Stimulated activated CD8-positive, alpha-beta memory T cell treated with anti-CD3 and anti-CD28 coated beads, Interleukin-15, amount 100 ng/mL, for 4 hours (primary cell): ENCODE measurements around the gene DCP1B.

ENCODE experiments used
- DNase-seq, 2 donors: peaks; one replicate each; pipeline ENCODE4 v3.0.0-alpha.2; 2020; ENCODE audit warnings: low read depth in 2 of 2

Gene DCP1B

DNA sequence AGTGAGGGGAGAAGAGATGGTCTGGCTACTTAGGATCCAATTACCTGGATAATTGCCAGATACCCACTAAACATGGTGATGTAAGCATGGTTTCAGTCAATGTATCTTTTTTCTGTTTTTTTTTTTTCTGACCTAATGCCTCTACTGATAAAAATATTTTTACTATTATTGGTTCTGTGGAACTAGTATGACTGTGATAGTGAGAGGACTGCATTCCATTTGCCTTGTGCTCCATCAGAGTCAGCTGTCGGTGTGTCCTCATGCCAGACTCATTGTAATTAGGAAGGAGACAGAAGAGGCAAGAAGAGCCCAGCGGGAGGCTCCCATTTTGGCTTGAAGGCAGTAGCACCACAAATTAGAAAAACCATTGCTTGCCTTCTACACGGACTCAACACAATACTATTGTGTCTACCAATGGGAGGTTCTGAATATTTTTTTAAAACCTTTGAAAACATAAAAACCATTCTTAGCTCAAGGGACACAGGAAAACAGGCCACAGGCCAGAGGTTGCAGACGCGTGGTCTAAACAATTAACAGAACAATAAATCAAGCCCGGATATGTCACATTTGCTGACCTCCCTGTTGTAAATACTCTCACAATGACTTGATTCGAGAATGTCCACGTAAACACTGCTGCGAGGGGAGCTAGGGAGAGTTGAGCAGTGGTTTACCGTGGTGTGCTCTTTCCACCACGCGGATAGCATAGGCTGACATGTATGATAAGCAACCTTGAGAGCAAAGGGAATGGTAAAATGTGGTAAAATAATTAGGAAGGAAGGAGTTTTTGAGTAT, 13.5 kb upstream of the DCP1B start:
- no peak for DNase-seq

DNA sequence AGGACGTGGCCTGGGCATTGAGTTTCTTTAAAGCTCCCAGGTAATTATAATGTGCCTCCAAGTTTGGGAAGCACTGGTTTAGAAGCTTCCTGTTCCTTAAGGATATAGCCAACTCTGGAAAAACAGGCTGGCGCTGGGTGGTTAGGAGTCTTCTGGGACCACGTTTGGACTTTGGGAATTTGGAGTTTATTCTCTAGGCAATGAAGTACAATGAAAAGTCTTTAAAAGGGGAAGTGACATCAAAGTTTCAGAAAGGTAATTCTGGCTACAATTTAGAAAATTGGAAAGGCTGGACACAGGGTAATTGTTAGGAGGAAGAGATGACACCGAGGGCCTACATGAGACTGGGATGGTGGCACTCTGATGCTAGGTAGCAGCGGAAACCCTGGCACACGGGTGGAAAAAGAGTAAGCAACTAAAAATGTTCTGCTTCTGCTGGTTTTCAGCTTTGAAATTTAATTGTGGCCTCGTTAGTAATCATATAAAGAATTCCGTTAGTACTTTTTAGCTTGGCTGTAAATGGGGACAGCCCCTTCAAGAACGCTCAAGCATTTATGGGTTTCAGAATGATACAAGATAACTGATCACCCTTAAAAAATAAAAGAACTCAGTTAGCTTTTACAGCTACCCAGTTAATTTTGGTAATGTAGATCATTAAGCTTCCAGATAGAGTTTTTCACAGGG, 12.7 kb upstream of the DCP1B start:
- no peak for DNase-seq

DNA sequence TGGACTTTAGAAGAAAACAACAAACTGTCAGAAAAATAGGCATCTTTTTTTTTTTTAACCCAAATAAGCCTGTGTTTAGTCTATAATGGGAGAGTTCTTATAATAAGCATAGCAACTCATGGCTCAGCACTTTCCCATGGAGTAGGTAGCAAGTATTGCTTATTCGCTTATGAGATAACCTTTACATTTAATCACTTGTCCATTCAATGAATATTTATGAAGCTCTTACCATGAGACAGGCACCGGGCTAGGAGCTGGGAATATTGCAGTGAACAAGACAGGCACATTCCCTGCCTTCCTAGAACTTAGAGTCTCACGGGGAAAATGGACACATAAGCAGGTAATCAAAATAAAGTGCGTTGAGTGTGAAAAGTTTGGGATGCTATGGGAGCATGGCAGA, 10.0 kb upstream of the DCP1B start:
- no peak for DNase-seq

DNA sequence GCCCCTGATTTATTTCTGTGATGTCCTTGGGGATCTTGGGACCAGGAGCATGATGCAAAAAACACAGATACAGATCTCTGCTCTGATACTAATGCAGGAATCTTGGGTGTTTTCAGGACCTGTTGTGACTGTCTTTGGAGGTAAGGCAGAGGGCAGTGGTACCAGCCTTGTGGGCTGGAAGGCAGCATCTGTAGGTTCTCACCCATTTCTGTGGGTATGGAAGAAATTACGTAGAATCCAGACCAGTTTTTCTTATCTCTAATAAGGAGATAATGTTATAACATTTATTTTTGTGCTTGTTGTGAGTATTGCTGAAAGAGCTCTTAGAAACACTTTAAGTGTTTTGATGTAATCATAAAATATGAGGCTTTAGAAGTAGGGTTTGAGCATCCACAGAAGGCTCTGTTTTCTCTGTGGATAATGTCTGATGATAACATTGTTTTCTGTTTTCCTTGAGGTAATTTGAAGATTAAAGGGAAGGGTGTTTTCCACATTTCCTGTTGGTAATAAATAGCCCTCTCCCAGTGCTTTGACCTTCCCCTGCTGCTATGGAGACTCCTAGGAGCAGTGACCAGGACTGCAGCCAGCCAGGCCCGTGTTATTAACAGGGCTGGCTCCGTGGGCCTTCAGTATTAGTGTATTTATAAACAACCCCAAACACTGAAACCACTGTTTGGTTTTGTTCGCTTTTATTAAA, 9.4 kb upstream of the DCP1B start:
- no peak for DNase-seq

DNA sequence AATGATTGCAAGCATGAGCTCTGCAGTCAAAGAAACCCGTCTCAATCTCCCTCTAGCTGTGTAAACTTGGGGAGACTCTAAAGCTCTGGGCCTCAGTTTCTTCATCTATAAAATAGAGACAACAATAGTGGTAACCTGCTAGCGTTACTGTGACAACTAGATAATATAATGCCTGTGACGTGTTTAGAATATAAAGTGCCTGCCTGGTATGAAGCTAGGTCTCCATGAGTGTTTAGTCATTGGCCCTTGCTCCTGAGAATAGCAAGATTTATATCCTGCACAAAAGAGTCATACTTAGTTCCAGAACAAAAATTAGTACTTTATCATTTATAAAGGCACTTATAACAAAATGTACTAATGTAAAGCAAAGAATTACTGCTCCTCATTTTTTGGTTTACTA, 8.8 kb upstream of the DCP1B start:
- DNase-seq = no peak

DNA sequence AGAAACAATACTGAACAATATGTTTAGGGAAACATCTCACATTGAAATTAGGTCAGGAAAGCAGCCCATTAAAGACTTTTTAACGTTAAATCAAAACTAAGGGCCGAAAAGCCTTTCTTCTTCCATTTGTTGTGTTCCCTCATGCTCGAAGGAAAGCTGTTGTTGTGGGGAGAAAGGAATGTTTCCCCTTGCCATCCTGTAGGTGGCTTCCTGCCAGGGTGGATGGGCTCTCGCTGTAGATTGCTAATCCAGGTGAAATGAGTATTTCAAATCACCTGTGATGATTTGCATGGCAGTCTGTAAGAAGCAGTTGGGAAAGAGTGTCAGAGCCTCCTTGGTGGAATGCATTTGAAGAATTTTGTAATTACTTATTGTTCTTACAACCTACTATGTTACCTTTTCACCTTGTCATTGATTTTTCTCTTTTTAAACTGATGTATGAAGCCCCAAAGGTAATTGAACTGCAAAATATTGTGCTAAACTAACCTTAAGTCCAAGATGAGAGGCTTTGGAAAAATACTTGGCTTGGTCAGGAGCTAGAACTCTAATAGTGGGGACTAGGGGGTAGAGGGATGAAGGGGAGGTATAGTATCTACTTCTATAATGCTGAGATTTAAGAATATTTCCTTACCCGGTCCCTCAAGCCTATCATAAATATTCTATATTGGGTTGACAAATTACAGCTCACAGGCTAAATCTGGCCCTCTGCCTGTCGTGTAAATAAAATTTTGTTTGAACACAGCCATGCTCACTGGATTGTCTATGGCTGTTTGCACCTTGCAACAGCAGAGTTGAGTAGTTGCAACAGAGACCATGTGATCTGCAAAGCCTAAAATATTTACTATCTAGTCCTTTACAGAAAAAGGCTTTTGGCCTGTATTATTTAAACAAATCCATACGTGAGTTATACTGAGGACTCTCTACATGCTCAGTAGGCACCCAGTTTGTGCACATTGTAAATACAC, 7.7 kb upstream of the DCP1B start:
- no peak for DNase-seq

DNA sequence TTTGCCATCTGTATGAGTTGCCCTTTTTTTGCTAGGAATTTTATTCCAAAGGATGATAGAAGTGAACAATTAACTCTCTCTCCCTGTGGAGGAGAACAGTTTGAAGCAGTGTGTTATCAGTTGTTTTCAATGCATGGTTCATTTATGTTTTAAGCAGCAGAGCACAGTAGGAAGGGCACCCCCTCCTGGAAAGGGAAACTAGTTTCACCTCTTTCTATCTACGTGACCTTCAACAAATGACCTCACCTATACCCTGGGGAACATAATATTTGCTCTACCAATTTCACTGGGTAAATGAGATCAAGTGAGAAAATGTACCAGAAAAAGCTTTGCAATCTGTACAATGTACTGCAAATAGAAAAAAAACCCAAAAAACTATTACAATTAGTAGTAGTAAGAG, 5.4 kb upstream of the DCP1B start:
- no peak for DNase-seq

DNA sequence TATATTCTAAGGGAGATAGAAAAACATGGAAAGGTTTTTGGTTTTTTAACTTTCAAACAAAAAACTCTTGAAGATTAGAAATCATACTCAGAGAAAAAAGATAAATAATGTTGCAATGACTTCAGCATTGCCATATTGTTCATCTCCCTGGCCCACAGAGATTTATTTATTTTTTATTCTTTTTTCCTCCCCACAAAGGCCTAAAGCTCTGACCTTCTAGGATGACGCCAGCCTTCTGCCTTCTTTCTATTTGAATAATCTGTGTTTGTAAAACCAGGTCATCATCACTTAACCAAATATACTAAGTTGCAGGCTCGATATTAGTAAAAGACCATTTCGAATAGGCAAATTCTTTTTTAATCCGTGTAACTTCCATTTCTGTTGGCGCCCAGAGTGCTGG, 4.4 kb upstream of the DCP1B start:
- DNase-seq = no peak

DNA sequence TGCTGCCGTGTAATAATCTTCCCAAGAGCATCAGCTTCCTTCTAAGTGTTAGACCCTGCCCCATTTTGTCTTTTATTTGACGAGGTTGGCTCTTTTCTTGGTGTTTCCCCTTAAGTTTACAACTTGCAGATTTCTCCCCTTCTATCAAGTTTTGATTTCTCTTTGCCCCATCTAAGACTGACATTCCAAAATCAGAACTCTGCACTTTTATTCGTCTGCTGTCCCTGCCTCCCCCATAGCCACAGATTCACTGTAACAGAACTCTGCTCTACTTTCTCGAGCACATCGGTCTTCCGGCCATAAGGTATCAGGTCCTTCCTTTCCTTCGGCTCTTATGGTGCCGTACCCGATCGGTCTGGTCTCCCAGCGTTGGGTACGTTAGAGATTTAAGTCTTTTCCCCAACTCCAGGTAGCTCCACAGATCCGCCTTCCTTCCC, 563 bp downstream of the DCP1B start:
- no peak for DNase-seq

DNA sequence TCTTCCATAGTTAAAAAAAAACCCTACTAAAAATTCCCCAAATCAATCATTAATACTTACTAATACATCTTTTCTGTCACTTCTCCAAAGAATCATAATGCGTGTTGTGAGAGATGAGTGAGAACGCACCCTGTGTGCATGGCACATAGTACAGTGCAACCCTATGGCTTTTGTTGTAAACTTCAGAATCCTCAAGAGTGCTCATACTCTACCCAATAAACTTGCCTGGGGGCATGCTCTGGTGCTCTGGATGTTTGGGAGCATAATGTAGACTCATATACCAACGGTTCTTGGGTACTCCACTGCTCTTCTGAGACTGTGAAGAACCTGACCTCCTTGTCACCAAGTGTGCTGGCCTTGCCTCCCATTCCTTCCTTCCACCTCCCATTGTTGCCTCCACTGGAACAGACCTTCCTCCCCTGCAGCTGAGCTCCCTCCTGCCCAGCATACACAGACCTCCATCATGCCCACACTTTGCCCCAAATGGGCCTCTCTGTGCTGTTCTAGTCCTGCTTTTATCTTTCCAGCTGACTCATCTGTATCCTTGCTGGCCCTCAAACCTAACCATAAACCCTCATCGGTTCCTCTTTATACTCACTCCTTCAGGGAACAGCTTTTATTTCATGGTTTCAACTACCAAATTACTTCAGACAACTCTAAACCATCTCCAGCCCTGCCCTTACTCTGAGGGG, 8.9 kb downstream of the DCP1B start:
- DNase-seq = no peak

DNA sequence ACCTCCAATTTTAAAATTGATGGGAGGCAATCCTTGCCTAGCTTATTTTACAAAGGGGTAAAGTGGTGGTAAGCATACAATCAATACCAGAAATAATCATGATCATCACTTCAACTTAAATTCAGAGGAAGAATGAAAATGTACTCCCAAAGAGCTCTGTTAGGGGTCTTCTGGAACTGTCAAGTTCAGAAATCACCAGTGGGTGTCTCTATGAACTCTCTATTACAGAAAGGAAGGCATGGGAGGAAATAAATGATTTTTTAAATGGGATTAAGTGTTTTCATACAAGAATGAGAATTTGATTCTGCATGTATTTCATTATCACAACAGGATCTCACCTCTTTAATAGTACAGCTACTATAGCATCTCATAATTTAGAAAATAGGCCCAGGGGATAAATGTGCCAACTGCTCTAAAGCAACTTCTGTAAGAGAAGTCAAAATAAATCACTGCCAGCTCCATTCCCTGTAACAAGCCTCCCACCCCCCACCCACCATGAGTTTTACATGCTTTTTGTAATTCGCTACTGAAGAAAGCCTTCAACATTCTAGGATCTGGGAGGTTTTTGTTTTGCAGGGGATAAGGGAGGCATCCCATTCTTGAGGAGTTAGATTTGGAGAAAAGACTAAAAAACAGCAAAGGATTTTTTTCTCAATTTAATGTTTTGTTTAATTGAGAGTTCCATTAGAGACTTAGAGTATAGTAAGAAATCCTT, 9.7 kb downstream of the DCP1B start:
- no peak for DNase-seq

DNA sequence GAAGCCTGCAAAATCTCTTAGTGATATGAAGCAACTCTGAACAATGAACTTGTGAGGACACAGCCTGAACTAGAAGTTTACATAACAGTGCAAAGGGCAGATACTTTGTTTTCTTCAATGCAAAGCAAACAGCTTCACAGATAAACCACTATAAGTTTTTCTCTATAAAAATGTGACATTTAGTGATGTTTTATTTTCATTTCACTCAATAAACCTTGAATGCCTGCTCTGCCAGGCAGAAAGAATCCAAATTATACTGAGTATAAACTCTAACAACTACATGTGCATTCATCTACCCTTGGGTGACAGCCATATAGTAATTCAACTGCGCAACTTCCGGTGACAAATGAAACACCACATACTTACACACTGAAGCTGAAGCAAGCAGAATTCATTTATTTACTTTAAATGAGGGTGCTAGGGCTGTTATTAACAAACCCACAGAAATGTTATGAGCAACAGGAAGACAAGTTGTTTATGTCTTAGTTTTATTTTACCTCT, 10.3 kb downstream of the DCP1B start:
- DNase-seq = no peak

DNA sequence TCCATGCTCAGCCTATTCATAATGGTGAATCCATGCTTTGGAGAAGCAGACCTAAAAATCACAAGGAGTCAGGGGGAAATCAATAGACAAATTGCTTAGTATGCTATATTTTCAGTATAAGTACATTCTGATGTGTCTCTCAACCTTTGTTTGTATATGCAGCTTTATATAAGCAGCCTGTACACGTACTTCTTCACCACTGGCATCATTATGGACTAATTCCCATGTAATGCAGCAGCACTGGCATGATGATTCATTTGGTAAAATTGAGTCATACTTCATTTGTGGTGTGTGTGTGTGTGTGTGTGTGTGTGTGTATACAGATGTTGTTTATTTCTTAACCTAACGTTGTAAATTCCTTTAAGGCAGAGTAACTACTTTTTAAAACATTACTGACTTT, 10.9 kb downstream of the DCP1B start:
- no peak for DNase-seq

DNA sequence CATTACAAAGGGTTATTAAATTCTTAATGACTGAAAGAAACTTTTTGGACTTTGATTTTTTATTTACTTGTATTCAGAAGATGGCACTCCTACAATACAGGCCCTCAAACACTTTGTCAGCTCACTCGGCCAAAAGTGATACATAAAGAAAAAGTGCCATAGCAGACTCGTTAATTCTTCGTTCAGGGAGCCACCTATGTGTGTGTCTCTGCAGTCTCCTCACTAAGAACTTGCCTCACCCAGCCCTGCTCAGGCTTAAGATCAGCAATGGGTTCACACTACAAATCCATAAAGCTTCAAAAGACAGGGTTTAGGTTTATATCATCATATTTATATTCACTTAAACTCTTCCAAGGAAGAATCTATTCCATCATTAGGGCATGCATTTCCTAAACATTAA, 11.5 kb downstream of the DCP1B start:
- DNase-seq = no peak

DNA sequence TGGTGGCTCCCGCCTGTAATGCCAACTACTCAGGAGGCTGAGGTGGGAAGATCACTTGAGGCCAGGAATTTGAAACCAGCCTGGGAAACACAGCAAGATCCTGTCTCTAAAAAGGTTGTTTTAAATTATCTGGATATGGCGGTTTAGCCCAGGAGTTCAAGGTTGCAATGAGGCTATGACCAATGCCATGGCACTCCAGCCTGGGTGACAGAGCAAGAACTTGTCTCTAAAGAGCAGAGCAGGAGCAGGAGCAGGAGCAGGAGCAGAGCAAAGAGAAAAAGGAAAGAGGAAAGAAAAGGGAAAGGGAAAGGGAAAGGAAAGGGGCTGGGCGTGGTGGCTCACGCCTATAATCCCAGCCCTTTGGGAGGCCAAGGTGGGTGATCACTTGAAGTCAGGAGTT, 15.1 kb downstream of the DCP1B start:
- DNase-seq = no peak

DNA sequence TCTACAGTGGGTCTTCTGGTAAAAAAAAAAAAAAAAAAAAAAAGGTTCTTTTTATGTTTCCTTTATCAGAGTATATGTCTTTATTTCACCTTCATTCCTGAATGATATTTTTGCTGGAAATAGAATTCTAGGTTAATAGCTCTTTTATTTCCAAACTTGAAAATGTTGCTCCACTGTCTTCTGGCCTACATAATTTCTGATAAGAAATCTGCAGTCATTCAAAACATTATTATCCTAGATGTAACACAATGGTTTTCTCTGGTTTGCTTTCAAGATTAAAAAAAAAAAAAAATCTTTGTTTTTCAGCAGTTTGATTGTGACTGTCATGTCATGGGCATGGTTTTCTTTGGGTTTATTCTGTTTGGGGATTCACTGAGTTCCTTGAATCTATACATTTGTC, 19.5 kb downstream of the DCP1B start:
- no peak for DNase-seq

DNA sequence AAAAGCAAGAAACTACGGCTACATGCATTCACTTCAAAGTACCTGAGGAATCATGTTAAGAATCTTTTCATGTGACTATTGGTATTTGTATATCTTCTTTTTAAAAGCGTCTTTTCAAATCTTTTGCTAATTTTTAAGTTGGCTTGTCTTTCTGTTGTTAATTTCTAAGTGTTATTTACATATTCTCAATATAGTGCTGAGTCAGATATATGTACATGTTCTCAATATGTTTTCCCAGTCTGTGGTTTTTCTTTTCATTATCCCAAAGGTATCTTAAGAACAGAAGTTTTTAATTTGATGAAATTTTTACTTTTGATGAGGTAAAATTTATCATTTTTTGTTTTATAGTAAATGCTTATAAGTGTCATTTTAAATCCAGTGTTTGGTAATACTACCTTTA, 24.0 kb downstream of the DCP1B start:
- no peak for DNase-seq

DNA sequence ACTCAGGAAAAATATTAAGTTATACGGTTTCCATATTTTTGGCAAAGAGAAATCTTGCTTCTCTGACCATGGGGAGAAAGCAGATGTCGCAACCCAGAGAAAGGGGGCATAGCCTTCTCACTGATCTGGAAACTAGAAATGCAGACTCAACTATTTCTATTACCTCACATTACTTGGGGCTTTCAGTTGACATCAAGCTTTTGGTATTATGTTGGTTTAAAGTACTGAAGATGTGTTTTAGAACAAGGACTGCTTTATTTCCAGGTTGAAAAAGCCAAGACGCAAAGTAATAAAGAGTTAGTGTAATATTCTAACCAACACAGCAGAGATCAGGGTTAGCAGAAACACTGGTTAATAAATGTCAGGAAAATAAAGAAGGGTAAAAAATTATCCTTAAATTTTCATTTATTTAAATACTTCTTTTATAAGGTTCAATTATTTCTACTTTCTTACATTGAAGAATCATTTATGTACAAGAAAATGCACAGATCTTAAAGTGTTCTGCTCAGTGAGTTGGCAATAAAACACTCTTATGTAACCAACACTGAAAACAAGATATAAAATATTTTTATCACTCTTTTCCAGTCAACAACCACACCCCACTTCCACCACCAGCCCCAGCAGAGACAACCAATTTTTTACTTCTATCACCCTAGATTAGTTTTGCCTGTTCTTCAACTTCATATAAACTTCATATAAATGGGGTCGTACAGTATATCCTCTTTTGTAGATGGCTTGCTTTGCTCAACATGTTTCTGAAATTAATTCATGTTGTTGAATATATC, 26.0 kb downstream of the DCP1B start:
- DNase-seq = no peak

DNA sequence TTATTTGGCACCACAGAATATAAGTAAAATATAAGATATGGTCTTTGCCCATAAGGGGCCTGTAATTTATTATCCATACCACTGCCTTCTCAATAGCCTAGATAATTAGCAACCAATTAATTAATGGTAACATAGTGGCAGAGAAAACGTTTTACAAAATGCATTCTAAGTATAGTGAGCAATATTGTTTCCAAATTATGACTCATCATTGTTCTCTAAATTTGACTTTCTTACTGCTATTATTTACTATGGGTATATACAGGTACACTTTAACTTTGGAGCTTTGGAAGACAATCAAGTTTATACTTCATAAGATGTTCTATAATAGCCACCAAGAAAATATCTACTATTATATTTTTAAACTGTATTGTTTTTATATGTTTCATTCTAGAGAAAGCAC, 26.7 kb downstream of the DCP1B start:
- DNase-seq = no peak

DNA sequence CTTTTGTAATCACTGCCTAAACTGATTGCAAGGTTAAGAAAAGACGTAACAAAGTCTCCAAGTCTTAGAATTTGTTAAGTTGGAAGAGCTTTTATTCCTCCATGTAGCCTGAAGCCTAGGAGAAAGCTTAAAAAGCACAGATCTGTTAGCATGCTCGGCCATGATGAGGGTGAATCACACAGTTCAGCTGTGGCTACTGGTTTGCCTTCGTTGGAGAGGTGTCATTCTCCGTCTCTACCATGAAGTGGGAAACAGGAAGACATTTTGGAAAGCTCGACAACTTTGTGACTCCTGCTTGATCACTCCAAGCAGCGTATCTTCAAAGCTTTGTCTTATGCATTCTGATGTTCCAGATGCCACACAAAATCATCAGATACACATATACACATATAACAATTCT, 27.1 kb downstream of the DCP1B start:
- DNase-seq = no peak
